T-helper 1 cell treated with Interleukin-12 subunit alpha and Interleukin-12 subunit beta and Interleukin-4 antibody, amounts not matched to agents 30 μg/mL and 1 μg/mL, for 36 hours (primary cell): ENCODE data around the gene PTPN12.

Experiments
- H3K27ac Mint-ChIP-seq: one replicate; pipeline ENCODE4 v1.8.0; 2021; ENCODE audit warnings: mild to moderate bottlenecking, mixed read lengths
- H3K27me3 Mint-ChIP-seq: one replicate; pipeline ENCODE4 v1.8.0; 2021; ENCODE audit warnings: low read depth, mixed read lengths
- H3K36me3 Mint-ChIP-seq: one replicate; pipeline ENCODE4 v1.8.0; 2021; ENCODE audit warnings: low read depth, mixed read lengths
- H3K4me1 Mint-ChIP-seq: one replicate; pipeline ENCODE4 v1.8.0; 2021; ENCODE audit warnings: low read depth, mixed read lengths
- H3K4me3 Mint-ChIP-seq: one replicate; pipeline ENCODE4 v1.8.0; 2021; ENCODE audit warnings: mild to moderate bottlenecking, moderate library complexity, mixed read lengths
- H3K9me3 Mint-ChIP-seq: one replicate; pipeline ENCODE4 v1.8.0; 2021; ENCODE audit warnings: mixed read lengths

PTPN12 gene

GRCh38 chr7:77687747-77688144, 150.7 kb downstream of the PTPN12 start:
- no peaks in the 10 kb centered on the region for H3K27me3 Mint-ChIP-seq
- H3K4me3 Mint-ChIP-seq, result peak overlapping the region; percentile 38
- peak overlapping the region; percentile 62 for H3K27ac Mint-ChIP-seq
- peaks cover 16% of the 10 kb centered on the region for H3K36me3 Mint-ChIP-seq
- peaks cover 29% of the 10 kb centered on the region for H3K4me1 Mint-ChIP-seq
- no peaks in the 10 kb centered on the region for H3K9me3 Mint-ChIP-seq
